Fibroblast of lung (primary cell): ENCODE results near the gene RERG.

ENCODE experiments used
- EZH2 ChIP-seq: IDR thresholded peaks from 2 replicates; pipeline ENCODE4 v1.5.1; 2012; ENCODE audit warnings: low read length, control low read depth, mild to moderate bottlenecking; ENCODE audit errors: missing control alignments
- TF ChIP-seq, protein P1 (sequence below), 2 donors: IDR thresholded peaks in 1 of 2; conservative IDR thresholded peaks in 1 of 2; 1 replicate in 1 of 2; 2 replicates in 1 of 2; pipeline ENCODE4 v1.5.1; 2011 to 2012; ENCODE audit warnings: low read length in 2 of 2, control low read depth in 1 of 2, inconsistent platforms in 1 of 2, low read depth in 1 of 2, mild to moderate bottlenecking in 1 of 2

DNA sequence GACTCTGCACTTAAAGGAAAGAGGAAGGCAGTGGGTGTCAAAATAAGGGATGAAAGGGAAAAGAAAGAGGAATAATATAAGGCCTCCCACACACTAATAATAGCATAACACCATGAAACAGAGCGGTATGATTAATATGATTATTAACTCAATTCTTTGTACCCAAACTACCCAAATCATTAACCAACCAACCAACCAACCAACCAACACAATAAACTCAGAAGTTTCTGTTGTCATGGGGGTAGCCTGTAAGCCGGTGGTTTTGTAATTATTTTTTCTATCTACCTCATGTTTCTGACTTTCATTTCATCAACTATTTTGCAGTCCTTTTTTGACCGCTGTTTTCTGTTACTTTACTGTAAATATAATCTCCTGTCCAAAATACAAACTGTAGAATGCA lies 105.8 kb downstream of the RERG start:
- TF ChIP-seq, protein P1, sequence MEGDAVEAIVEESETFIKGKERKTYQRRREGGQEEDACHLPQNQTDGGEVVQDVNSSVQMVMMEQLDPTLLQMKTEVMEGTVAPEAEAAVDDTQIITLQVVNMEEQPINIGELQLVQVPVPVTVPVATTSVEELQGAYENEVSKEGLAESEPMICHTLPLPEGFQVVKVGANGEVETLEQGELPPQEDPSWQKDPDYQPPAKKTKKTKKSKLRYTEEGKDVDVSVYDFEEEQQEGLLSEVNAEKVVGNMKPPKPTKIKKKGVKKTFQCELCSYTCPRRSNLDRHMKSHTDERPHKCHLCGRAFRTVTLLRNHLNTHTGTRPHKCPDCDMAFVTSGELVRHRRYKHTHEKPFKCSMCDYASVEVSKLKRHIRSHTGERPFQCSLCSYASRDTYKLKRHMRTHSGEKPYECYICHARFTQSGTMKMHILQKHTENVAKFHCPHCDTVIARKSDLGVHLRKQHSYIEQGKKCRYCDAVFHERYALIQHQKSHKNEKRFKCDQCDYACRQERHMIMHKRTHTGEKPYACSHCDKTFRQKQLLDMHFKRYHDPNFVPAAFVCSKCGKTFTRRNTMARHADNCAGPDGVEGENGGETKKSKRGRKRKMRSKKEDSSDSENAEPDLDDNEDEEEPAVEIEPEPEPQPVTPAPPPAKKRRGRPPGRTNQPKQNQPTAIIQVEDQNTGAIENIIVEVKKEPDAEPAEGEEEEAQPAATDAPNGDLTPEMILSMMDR (conservative IDR thresholded peaks at IDR 0.05 in 1 of 2, IDR thresholded peaks at IDR 0.05 in 1 of 2; ENCODE audit: low read depth in 1 of 2, low read length in 2 of 2): no peak
- TF ChIP-seq EZH2: no peak
